WI38 (cell line): ENCODE measurements around the gene TMTC1.
"Not testable (repeated sequence)": the region's sequence is repeated elsewhere in the genome, so short reads cannot be mapped to it uniquely, and the experiment has no call there.

Experiments used
- H3K4me3 ChIP-seq: 2 replicates; pipeline ENCODE4 v1.5.1; 2011; ENCODE audit warnings: low read depth, mild to moderate bottlenecking, control low read depth, low read length
- CTCF ChIP-seq: IDR thresholded peaks from 2 replicates; pipeline ENCODE4 v1.5.1; 2012; ENCODE audit warnings: low read depth, mild to moderate bottlenecking, control low read depth, low read length

The TMTC1 gene

GRCh38 chr12:29556363-29556762 lies 227.4 kb downstream of the TMTC1 start:
- no peak overlapping the region for H3K4me3 ChIP-seq
- no peak for TF ChIP-seq CTCF

GRCh38 chr12:29555451-29555850 lies 228.3 kb downstream of the TMTC1 start:
- not testable (repeated sequence) for H3K4me3 ChIP-seq

GRCh38 chr12:29552994-29553748 lies 230.6 kb downstream of the TMTC1 start:
- no peak overlapping the region for H3K4me3 ChIP-seq
- TF ChIP-seq CTCF, result no peak

- TF ChIP-seq CTCF, result peak; percentile 93
Observed at GRCh38 chr12:29552324-29552927, 231.3 kb downstream of the TMTC1 start.

GRCh38 chr12:29551812-29552211 lies 231.9 kb downstream of the TMTC1 start:
- no peak overlapping the region for H3K4me3 ChIP-seq
- TF ChIP-seq CTCF, result no peak

More at GRCh38 chr12:29552324-29552927, 231.3 kb downstream of the TMTC1 start:
- H3K4me3 ChIP-seq, result no peak overlapping the region

DNA sequence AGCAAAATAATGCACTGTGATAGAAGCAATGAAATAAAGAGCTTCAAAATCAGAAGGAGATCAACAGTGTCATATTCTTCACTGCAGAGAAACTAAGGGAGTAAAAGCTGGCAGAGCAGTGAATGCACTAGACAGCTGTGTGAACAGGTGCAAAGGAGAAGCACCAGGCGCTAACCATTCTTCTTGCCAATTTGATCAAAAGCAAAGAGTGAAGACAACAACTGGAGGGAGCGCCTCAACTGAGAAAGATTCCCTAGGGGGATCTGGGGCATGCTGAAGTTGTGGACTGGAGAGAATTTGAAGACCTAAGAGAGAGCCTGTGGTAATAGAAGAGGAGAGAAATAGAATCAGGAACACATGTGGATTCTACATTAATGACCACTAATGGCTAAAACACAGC lies 235.9 kb downstream of the TMTC1 start:
- TF ChIP-seq CTCF, result no peak
- no peak overlapping the region for H3K4me3 ChIP-seq

DNA sequence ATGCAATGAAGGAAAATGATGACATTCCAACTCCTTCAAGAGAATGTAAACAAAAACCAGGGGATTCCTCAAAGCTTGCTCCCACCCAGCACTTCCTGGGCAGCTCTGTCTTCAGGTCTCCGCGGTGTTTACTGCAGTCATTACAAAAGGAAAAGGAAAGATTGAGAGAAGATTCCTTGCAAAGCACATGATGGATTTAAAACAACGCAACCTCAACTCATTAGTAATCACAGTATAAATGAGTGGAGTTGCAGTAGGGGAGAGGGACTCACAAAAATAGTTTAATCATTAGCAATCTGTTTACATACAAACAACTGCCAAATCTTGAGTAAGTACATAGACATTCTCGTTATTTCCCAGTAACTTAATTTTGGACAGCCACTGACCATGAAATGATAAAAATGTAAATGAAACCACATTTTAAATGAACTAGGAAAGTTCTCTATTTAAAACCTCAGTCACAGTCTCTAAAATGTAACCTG lies 236.6 kb downstream of the TMTC1 start:
- no peak for TF ChIP-seq CTCF
- no peak overlapping the region for H3K4me3 ChIP-seq

- TF ChIP-seq CTCF, result no peak
Observed at GRCh38 chr12:29546000-29546399, 237.7 kb downstream of the TMTC1 start.

More at GRCh38 chr12:29546000-29546399, 237.7 kb downstream of the TMTC1 start:
- H3K4me3 ChIP-seq, result no peak overlapping the region
